ENCODE measurements around the gene PRMT7.

Gene PRMT7

GRCh38 chr16:68298907-68299561, 11.8 kb upstream of the PRMT7 start:
- Histone ChIP-seq H3K36me3 (ENCODE audit: low read length) (peaks cover 30% of the 10 kb centered on the region), H3F3A (ENCODE audit: insufficient read depth) (peaks cover 15% of the 10 kb centered on the region), H2AFZ (ENCODE audit: low read depth, low read length, severe bottlenecking) (no peak overlapping the region), H3K4me2 (ENCODE audit: low read depth, low read length, poor library complexity, severe bottlenecking) (no peak overlapping the region), H3K79me2 (ENCODE audit: insufficient read depth, low read length) (no peaks in the 10 kb centered on the region), H3K4me3 (ENCODE audit: insufficient read depth, low read length, poor library complexity, severe bottlenecking) (no peak overlapping the region), H3K9me3 (ENCODE audit: insufficient read depth, low read length) (no peaks in the 10 kb centered on the region), H3K9ac (ENCODE audit: low read length) (no peak overlapping the region), H3K27ac (ENCODE audit: low read depth, low read length) (no peak overlapping the region), H4K20me1 (ENCODE audit: low read depth, low read length) (no peaks in the 10 kb centered on the region), H3K27me3 (ENCODE audit: low read length) (no peaks in the 10 kb centered on the region), H3K9me2 (replicated peaks; ENCODE audit: insufficient read depth, low read length) (no peaks in the 10 kb centered on the region)
- no peak for TF ChIP-seq EZH2phosphoT487 (conservative IDR thresholded peaks at IDR 0.05; ENCODE audit: low read length)
- no peak for TF ChIP-seq CTCF (IDR thresholded peaks at IDR 0.05; ENCODE audit: insufficient read depth, low read length, poor library complexity, severe bottlenecking)

GRCh38 chr16:68299571-68300453, 11.0 kb upstream of the PRMT7 start:
- H3K79me2 ChIP-seq (ENCODE audit: insufficient read depth, low read length), result 0 out of 2 replicates have a peak, but pooled peaks cover 1% of the 10 kb centered on the region
- H3K9me3 ChIP-seq (ENCODE audit: insufficient read depth, low read length), result no peaks in the 10 kb centered on the region
- no peaks in the 10 kb centered on the region for H3K27me3 ChIP-seq (ENCODE audit: low read length)
- no peaks in the 10 kb centered on the region for H3K9me2 ChIP-seq (replicated peaks; ENCODE audit: insufficient read depth, low read length)
- H3K9ac ChIP-seq (ENCODE audit: low read length), result no peak overlapping the region
- no peak overlapping the region for H3K4me2 ChIP-seq (ENCODE audit: low read depth, low read length, poor library complexity, severe bottlenecking)
- TF ChIP-seq EZH2phosphoT487 (conservative IDR thresholded peaks at IDR 0.05; ENCODE audit: low read length), result no peak
- TF ChIP-seq CTCF (IDR thresholded peaks at IDR 0.05; ENCODE audit: insufficient read depth, low read length, poor library complexity, severe bottlenecking), result no peak
- no peak overlapping the region for H2AFZ ChIP-seq (ENCODE audit: low read depth, low read length, severe bottlenecking)
- no peak overlapping the region for H3K4me3 ChIP-seq (ENCODE audit: insufficient read depth, low read length, poor library complexity, severe bottlenecking)
- no peaks in the 10 kb centered on the region for H4K20me1 ChIP-seq (ENCODE audit: low read depth, low read length)
- H3F3A ChIP-seq (ENCODE audit: insufficient read depth), result peaks cover 15% of the 10 kb centered on the region
- peaks cover 30% of the 10 kb centered on the region for H3K36me3 ChIP-seq (ENCODE audit: low read length)
- H3K27ac ChIP-seq (ENCODE audit: low read depth, low read length), result no peak overlapping the region

GRCh38 chr16:68300734-68301459, 9.9 kb upstream of the PRMT7 start:
- Histone ChIP-seq H3K4me3 (ENCODE audit: insufficient read depth, low read length, poor library complexity, severe bottlenecking) (no peak overlapping the region), H3K27ac (ENCODE audit: low read depth, low read length) (no peak overlapping the region), H3K27me3 (ENCODE audit: low read length) (no peaks in the 10 kb centered on the region), H3F3A (ENCODE audit: insufficient read depth) (peaks cover 15% of the 10 kb centered on the region), H3K9me2 (replicated peaks; ENCODE audit: insufficient read depth, low read length) (no peaks in the 10 kb centered on the region), H3K36me3 (ENCODE audit: low read length) (peaks cover 31% of the 10 kb centered on the region; the same call in 1 of the 2 replicates), H2AFZ (ENCODE audit: low read depth, low read length, severe bottlenecking) (no peak overlapping the region), H3K4me2 (ENCODE audit: low read depth, low read length, poor library complexity, severe bottlenecking) (no peak overlapping the region), H3K79me2 (ENCODE audit: insufficient read depth, low read length) (peaks cover 10% of the 10 kb centered on the region; the same call in 1 of the 2 replicates), H4K20me1 (ENCODE audit: low read depth, low read length) (no peaks in the 10 kb centered on the region), H3K9me3 (ENCODE audit: insufficient read depth, low read length) (no peaks in the 10 kb centered on the region), H3K9ac (ENCODE audit: low read length) (no peak overlapping the region)
- no peak for TF ChIP-seq CTCF (IDR thresholded peaks at IDR 0.05; ENCODE audit: insufficient read depth, low read length, poor library complexity, severe bottlenecking)
- TF ChIP-seq EZH2phosphoT487 (conservative IDR thresholded peaks at IDR 0.05; ENCODE audit: low read length), result no peak
